CD8-positive, alpha-beta memory T cell (primary cell): Measurements from ENCODE around the gene EFTUD2. TPM values are rescaled to one million over a fixed set of nuclear protein-coding genes. Genes with fewer than 3 reads are reported as not detected.

Experiments used
- polyA plus RNA-seq: library from polyadenylated mRNA; unstranded; fragments of 300-500 nt; fragmentation: Illumina TruSeq; gene quantifications from one replicate; pipeline ENCODE4 v1.2.3, GENCODE V29; 2021
- total RNA-seq, 2 experiments: library from RNA; stranded (reverse); gene quantifications; one replicate each; pipeline ENCODE4 v1.2.3, GENCODE V29; 2021

Gene EFTUD2
- total and polyA plus RNA-seq, 3 experiments from 2014 or later = 77.6 to 241 (median 229) TPM

Other genes with a start within 250 kb of the EFTUD2 start
- gene MEIOC, start 243.0 kb downstream of the EFTUD2 start, total RNA-seq = under 1 TPM; 0.16 to 0.31 TPM
- 0.09 TPM for gene MEIOC, start 243.0 kb downstream of the EFTUD2 start, polyA plus RNA-seq
- 10 to 100 TPM; 30.6 to 30.9 TPM for gene CCDC43, start 209.7 kb downstream of the EFTUD2 start, total RNA-seq
- 13.0 TPM for gene CCDC43, start 209.7 kb downstream of the EFTUD2 start, polyA plus RNA-seq
- gene DBF4B, start 190.8 kb downstream of the EFTUD2 start, total RNA-seq = 10 to 100 TPM; 15.2 to 16.1 TPM
- gene DBF4B, start 190.8 kb downstream of the EFTUD2 start, polyA plus RNA-seq = 0.75 TPM
- under 1 TPM; 0.35 to 0.71 TPM for gene ADAM11, start 140.5 kb downstream of the EFTUD2 start, total RNA-seq
- gene ADAM11, start 140.5 kb downstream of the EFTUD2 start, polyA plus RNA-seq = not detected
- 10 to 100 TPM in 1 of 2 experiments, 1 to 10 TPM in 1; 9.4 to 10.2 TPM for gene GJC1, start 69.2 kb downstream of the EFTUD2 start, total RNA-seq
- not detected for gene GJC1, start 69.2 kb downstream of the EFTUD2 start, polyA plus RNA-seq
- gene HIGD1B, start 51.6 kb downstream of the EFTUD2 start, total RNA-seq = not detected
- 0.56 TPM for gene HIGD1B, start 51.6 kb downstream of the EFTUD2 start, polyA plus RNA-seq
- not detected for gene GFAP, start 16.1 kb upstream of the EFTUD2 start, total RNA-seq
- not detected for gene GFAP, start 16.1 kb upstream of the EFTUD2 start, polyA plus RNA-seq
- 10 to 100 TPM; 27.1 to 28.3 TPM for gene KIF18B, start 48.3 kb upstream of the EFTUD2 start, total RNA-seq
- 0.10 TPM for gene KIF18B, start 48.3 kb upstream of the EFTUD2 start, polyA plus RNA-seq
- not detected for gene C1QL1, start 68.9 kb upstream of the EFTUD2 start, total RNA-seq
- gene C1QL1, start 68.9 kb upstream of the EFTUD2 start, polyA plus RNA-seq = not detected
- 10 to 100 TPM; 31.3 to 32.5 TPM for gene DCAKD, start 152.2 kb upstream of the EFTUD2 start, total RNA-seq
- gene DCAKD, start 152.2 kb upstream of the EFTUD2 start, polyA plus RNA-seq = 17.6 TPM
- 100 to 1,000 TPM; 189 to 198 TPM for gene NMT1, start 161.9 kb upstream of the EFTUD2 start, total RNA-seq
- gene NMT1, start 161.9 kb upstream of the EFTUD2 start, polyA plus RNA-seq = 82.0 TPM
- 1 to 10 TPM; 5.5 to 7.2 TPM for gene PLCD3, start 233.1 kb upstream of the EFTUD2 start, total RNA-seq
- gene PLCD3, start 233.1 kb upstream of the EFTUD2 start, polyA plus RNA-seq = 1.1 TPM
- 1 to 10 TPM; 8.8 to 9.7 TPM for gene ACBD4, start 236.2 kb upstream of the EFTUD2 start, total RNA-seq
- gene ACBD4, start 236.2 kb upstream of the EFTUD2 start, polyA plus RNA-seq = 15.0 TPM
- 10 to 100 TPM; 48.3 to 51.1 TPM for gene HEXIM1, start 249.0 kb upstream of the EFTUD2 start, total RNA-seq
- 5.6 TPM for gene HEXIM1, start 249.0 kb upstream of the EFTUD2 start, polyA plus RNA-seq